K562 (cell line): ENCODE results near the gene TENT4B.

Experiments used
- CEBPB ChIP-seq: fragments of 450-650 bp; IDR thresholded peaks from 2 replicates; pipeline ENCODE4 v1.6.1; 2016; ENCODE audit warnings: missing genetic modification characterization, missing compliant biosample characterization
- EP300 ChIP-seq: IDR thresholded peaks from 2 replicates; pipeline ENCODE4 v1.6.1; 2012; ENCODE audit warnings: low read length, improper control_type of control experiment
- FIP1L1 ChIP-seq: fragments of 200-400 bp; formaldehyde crosslinking; IDR thresholded peaks from 2 replicates; pipeline ENCODE4 v1.6.1; 2018; ENCODE audit warnings: mild to moderate bottlenecking, low read depth, low read length; ENCODE audit not compliant: poor library complexity, severe bottlenecking
- MED1 ChIP-seq: sonication (generic); formaldehyde crosslinking; IDR thresholded peaks from 2 replicates; pipeline ENCODE4 v1.8.1; 2023; ENCODE audit warnings: missing genetic modification reagents, borderline replicate concordance
- NR2F6 ChIP-seq: fragments of 450-650 bp; formaldehyde crosslinking; IDR thresholded peaks from 2 replicates; pipeline ENCODE4 v1.4.0; 2020; ENCODE audit warnings: mild to moderate bottlenecking
- SIN3A ChIP-seq, 2 experiments: fragments of 150-350 bp in 1 of 2; IDR thresholded peaks; 2 replicates each; pipeline ENCODE4 v1.6.1; 2011 to 2016; ENCODE audit warnings: borderline replicate concordance in 2 of 2, low read depth in 2 of 2, low read length in 2 of 2, mild to moderate bottlenecking in 2 of 2, moderate library complexity in 2 of 2; ENCODE audit not compliant: control insufficient read depth in 1 of 2
- TEAD4 ChIP-seq, 2 experiments: sonication (generic) in 1 of 2; formaldehyde crosslinking in 1 of 2; IDR thresholded peaks; 2 replicates each; pipeline versions ENCODE4 v1.6.1 to v1.8.0; 2012 to 2022; ENCODE audit warnings: borderline replicate concordance in 1 of 2, inconsistent platforms in 1 of 2, low read length in 1 of 2, mild to moderate bottlenecking in 1 of 2, missing genetic modification reagents in 1 of 2
- ZNF263 ChIP-seq: sonication (generic); formaldehyde crosslinking; IDR thresholded peaks from 2 replicates; pipeline ENCODE4 v1.8.0; 2022; ENCODE audit warnings: mild to moderate bottlenecking, missing genetic modification reagents, borderline replicate concordance
- TF ChIP-seq, protein P1 (sequence below): sonication (generic); formaldehyde crosslinking; IDR thresholded peaks from 2 replicates; pipeline ENCODE4 v1.8.0; 2022; ENCODE audit warnings: missing genetic modification reagents, mild to moderate bottlenecking, borderline replicate concordance
- TF ChIP-seq, protein P2 (sequence below), 3 experiments: IDR thresholded peaks in 2 of 3; conservative IDR thresholded peaks in 1 of 3; 2 replicates each; pipeline ENCODE4 v1.5.1; 2011 to 2012; ENCODE audit warnings: low read length in 3 of 3, mild to moderate bottlenecking in 3 of 3, control low read depth in 2 of 3, improper control_type of control experiment in 1 of 3, inconsistent platforms in 1 of 3, low read depth in 1 of 3, mixed read lengths in 1 of 3, moderate library complexity in 1 of 3; ENCODE audit not compliant: insufficient read depth in 2 of 3
- TF ChIP-seq, protein P3 (sequence below), 2 experiments: fragments of 450-650 bp; formaldehyde crosslinking in 1 of 2; IDR thresholded peaks; 2 replicates each; pipeline versions ENCODE4 v1.4.0 to v1.6.1; 2014 to 2020; ENCODE audit warnings: mild to moderate bottlenecking in 2 of 2, borderline replicate concordance in 1 of 2, low read depth in 1 of 2

- TF ChIP-seq, protein P1, sequence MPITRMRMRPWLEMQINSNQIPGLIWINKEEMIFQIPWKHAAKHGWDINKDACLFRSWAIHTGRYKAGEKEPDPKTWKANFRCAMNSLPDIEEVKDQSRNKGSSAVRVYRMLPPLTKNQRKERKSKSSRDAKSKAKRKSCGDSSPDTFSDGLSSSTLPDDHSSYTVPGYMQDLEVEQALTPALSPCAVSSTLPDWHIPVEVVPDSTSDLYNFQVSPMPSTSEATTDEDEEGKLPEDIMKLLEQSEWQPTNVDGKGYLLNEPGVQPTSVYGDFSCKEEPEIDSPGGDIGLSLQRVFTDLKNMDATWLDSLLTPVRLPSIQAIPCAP (CRISPR knock-in tag), result no peak
- TF ChIP-seq FIP1L1, result no peak
- TF ChIP-seq, protein P2, sequence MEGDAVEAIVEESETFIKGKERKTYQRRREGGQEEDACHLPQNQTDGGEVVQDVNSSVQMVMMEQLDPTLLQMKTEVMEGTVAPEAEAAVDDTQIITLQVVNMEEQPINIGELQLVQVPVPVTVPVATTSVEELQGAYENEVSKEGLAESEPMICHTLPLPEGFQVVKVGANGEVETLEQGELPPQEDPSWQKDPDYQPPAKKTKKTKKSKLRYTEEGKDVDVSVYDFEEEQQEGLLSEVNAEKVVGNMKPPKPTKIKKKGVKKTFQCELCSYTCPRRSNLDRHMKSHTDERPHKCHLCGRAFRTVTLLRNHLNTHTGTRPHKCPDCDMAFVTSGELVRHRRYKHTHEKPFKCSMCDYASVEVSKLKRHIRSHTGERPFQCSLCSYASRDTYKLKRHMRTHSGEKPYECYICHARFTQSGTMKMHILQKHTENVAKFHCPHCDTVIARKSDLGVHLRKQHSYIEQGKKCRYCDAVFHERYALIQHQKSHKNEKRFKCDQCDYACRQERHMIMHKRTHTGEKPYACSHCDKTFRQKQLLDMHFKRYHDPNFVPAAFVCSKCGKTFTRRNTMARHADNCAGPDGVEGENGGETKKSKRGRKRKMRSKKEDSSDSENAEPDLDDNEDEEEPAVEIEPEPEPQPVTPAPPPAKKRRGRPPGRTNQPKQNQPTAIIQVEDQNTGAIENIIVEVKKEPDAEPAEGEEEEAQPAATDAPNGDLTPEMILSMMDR (IDR thresholded peaks at IDR 0.05 in 2 of 3, conservative IDR thresholded peaks at IDR 0.05 in 1 of 3; ENCODE audit: insufficient read depth in 2 of 3, low read depth in 1 of 3, low read length in 3 of 3), result no peak
- no peak for TF ChIP-seq CEBPB (tag)
- no peak for TF ChIP-seq EP300
- TF ChIP-seq, protein P3, sequence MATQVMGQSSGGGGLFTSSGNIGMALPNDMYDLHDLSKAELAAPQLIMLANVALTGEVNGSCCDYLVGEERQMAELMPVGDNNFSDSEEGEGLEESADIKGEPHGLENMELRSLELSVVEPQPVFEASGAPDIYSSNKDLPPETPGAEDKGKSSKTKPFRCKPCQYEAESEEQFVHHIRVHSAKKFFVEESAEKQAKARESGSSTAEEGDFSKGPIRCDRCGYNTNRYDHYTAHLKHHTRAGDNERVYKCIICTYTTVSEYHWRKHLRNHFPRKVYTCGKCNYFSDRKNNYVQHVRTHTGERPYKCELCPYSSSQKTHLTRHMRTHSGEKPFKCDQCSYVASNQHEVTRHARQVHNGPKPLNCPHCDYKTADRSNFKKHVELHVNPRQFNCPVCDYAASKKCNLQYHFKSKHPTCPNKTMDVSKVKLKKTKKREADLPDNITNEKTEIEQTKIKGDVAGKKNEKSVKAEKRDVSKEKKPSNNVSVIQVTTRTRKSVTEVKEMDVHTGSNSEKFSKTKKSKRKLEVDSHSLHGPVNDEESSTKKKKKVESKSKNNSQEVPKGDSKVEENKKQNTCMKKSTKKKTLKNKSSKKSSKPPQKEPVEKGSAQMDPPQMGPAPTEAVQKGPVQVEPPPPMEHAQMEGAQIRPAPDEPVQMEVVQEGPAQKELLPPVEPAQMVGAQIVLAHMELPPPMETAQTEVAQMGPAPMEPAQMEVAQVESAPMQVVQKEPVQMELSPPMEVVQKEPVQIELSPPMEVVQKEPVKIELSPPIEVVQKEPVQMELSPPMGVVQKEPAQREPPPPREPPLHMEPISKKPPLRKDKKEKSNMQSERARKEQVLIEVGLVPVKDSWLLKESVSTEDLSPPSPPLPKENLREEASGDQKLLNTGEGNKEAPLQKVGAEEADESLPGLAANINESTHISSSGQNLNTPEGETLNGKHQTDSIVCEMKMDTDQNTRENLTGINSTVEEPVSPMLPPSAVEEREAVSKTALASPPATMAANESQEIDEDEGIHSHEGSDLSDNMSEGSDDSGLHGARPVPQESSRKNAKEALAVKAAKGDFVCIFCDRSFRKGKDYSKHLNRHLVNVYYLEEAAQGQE (IDR thresholded peaks at IDR 0.05; ENCODE audit: borderline replicate concordance), result no peak
- TF ChIP-seq, protein P3 (CRISPR knock-in tag; IDR thresholded peaks at IDR 0.05; ENCODE audit: low read depth), result no peak
- no peak for TF ChIP-seq SIN3A (IDR thresholded peaks at IDR 0.05; ENCODE audit: borderline replicate concordance in 2 of 2, control insufficient read depth in 1 of 2, low read depth in 2 of 2, low read length in 2 of 2)
- TF ChIP-seq TEAD4 (IDR thresholded peaks at IDR 0.05; ENCODE audit: low read length), result no peak
- TF ChIP-seq TEAD4 (CRISPR knock-in tag; IDR thresholded peaks at IDR 0.05; ENCODE audit: borderline replicate concordance), result no peak
- no peak for TF ChIP-seq ZNF263
- no peak for TF ChIP-seq MED1
- TF ChIP-seq NR2F6 (CRISPR knock-in tag), result no peak
These were observed 125.1 kb downstream of the TENT4B start for GRCh38 chr16:50278251-50278650.
